Retinal pigment epithelial cell (primary cell): Measurements from ENCODE around the gene RPLP2.

Experiments
- DNase-seq: peaks from one replicate; pipeline ENCODE4 v3.0.0-alpha.2; 2010; ENCODE audit warnings: low read depth
- H3K4me3 ChIP-seq: 2 replicates; pipeline ENCODE4 v1.5.1; 2011; ENCODE audit warnings: mild to moderate bottlenecking, low read length, control low read depth, moderate library complexity
- TF ChIP-seq, protein P1 (sequence below): conservative IDR thresholded peaks from 2 replicates; pipeline ENCODE4 v1.5.1; 2011; ENCODE audit warnings: low read depth, low read length, control low read depth, inconsistent platforms

The RPLP2 gene

GRCh38 chr11:793556-793955, 16.2 kb upstream of the RPLP2 start:
- TF ChIP-seq, protein P1, sequence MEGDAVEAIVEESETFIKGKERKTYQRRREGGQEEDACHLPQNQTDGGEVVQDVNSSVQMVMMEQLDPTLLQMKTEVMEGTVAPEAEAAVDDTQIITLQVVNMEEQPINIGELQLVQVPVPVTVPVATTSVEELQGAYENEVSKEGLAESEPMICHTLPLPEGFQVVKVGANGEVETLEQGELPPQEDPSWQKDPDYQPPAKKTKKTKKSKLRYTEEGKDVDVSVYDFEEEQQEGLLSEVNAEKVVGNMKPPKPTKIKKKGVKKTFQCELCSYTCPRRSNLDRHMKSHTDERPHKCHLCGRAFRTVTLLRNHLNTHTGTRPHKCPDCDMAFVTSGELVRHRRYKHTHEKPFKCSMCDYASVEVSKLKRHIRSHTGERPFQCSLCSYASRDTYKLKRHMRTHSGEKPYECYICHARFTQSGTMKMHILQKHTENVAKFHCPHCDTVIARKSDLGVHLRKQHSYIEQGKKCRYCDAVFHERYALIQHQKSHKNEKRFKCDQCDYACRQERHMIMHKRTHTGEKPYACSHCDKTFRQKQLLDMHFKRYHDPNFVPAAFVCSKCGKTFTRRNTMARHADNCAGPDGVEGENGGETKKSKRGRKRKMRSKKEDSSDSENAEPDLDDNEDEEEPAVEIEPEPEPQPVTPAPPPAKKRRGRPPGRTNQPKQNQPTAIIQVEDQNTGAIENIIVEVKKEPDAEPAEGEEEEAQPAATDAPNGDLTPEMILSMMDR: no peak
- no peak overlapping the region for H3K4me3 ChIP-seq

GRCh38 chr11:794013-794765, 15.6 kb upstream of the RPLP2 start:
- no peak overlapping the region for H3K4me3 ChIP-seq
- no peak for DNase-seq
- TF ChIP-seq, protein P1: no peak

More at GRCh38 chr11:793556-793955, 16.2 kb upstream of the RPLP2 start:
- no peak for DNase-seq

DNA sequence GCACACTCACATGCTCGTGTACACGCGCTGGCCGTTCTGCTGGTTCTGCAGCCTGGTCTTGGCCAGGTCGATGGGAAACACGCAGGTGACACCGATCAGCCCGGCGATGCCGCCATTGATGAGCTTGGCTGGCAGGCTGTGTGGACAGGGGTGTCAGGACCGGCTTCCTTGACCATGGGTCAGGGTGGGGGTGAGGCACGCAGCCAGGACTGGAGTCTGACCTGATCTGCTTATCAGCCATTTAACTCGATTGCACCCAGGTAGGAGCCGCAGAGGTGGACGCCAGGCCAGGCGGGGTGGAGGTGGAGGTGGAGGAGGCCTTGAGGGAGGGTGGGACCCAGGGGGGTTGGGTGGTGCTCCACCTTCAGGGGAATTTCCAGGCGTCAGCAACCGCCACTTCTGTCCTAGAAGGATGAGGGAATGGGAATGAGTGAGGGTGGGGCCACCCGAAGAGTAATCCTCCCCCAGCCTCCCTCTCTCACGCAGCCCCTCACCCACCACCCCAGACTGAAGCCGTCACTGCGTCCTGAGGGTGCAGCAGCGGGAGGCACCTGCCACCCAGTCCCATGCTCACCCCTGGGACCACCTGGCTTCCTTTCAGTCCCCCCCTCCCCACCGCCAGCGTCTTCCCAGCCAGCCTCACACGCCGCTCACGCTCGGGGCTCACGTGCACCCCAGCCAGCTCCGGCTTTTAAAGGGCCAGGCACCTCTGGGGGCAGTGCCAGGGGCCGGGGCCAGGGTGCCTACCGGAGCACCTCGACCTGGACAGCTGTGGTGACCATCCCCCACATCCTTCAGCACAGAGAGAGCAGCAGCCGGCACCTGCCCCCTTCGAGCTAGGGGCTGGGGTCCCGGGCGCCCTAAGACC, 14.8 kb upstream of the RPLP2 start:
- TF ChIP-seq, protein P1: no peak
- peak overlapping the region; percentile 63 for H3K4me3 ChIP-seq
- DNase-seq: no peak

- no peak for DNase-seq
- H3K4me3 ChIP-seq: peak overlapping the region; percentile 63
- TF ChIP-seq, protein P1: no peak
Measured at GRCh38 chr11:795634-796564, 13.9 kb upstream of the RPLP2 start.

DNA sequence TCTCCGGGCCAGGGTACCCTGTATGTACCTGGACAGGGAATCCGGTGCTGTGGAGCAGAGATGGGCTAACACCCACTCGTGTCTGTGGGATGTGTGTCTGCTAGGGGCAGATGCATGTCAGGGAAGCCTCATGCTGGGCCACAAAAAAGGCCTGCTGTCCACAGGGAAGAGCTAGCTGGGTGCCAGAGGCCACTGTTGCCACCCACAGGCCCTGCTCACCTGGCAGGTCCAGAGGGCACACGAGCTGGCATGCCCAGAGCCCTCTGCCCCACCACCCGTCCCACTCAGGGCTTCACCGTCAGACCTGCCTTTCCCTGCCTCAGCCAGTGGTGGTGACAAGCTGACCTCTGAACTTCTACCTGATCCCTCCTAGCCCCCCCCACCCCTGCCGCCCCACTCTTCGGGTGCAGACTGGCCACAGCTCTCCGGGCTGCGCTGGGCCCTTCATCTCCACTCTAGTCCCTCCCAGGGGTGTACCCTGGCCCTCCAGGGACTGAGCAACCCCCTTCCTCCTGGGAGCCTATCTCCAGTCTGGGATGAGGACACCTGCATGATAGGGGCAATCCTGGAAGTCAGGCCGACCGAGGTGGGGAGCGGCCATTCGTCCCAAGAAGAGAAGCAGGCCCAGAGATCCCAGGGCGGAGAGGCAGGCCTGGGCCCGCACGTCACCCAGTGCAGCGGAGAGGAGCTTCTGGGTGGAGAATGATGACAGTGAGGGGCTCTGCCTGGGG, 13.0 kb upstream of the RPLP2 start:
- peak overlapping the region; percentile 63 for H3K4me3 ChIP-seq

More for the DNA sequence above, 13.0 kb upstream of the RPLP2 start:
- TF ChIP-seq, protein P1: no peak
- DNase-seq: no peak
